ENCODE results near the gene FOXN3.

FOXN3 gene

DNA sequence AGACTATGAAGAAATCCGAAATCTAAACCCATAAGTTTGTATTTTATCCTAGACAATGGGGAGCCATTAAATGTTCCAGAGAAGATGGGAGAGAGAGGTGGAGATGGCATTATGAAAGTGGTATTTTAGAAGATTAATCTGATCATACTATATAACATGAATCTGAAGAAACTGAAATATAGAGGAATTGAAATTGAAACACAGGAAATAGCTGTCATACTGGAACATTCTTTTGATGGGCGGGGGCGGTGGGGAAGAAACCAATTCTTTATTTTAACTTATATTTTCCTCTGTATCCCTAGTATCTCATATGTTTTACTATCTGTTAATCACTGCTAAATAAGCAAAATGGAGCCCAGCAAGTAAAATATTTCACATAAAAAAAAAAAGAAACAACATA lies 27.0 kb upstream of the FOXN3 start:
- H3K4me3 ChIP-seq (ENCODE audit: low read length): no peak overlapping the region

DNA sequence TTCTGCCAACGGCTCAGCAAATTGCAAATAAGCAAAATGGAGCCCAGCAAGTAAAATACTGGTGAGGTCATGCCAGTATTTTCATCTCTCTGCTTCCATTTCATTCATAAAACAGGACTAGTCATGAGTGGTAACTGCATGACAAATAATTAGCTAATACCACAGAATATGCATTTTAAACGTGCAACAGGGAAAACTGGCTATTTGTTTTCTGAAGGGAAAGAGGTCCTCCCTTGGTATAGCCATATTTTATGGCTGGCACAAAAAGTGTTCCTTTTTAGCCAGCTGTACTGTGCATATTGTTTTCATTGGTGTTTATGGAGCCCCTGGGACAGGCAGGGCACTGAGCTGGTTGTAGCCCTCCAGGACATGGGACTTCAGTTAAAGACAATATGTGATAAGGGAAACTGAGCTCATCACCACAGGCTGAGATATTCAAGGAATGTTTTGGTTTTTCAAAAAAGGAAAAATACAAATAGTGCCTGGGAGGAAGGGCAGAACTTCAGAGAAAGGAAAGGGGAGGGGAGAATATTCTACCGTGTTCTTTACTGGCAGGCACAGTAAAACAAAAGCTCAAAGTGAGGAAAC lies 26.1 kb upstream of the FOXN3 start:
- TF ChIP-seq, protein P1, sequence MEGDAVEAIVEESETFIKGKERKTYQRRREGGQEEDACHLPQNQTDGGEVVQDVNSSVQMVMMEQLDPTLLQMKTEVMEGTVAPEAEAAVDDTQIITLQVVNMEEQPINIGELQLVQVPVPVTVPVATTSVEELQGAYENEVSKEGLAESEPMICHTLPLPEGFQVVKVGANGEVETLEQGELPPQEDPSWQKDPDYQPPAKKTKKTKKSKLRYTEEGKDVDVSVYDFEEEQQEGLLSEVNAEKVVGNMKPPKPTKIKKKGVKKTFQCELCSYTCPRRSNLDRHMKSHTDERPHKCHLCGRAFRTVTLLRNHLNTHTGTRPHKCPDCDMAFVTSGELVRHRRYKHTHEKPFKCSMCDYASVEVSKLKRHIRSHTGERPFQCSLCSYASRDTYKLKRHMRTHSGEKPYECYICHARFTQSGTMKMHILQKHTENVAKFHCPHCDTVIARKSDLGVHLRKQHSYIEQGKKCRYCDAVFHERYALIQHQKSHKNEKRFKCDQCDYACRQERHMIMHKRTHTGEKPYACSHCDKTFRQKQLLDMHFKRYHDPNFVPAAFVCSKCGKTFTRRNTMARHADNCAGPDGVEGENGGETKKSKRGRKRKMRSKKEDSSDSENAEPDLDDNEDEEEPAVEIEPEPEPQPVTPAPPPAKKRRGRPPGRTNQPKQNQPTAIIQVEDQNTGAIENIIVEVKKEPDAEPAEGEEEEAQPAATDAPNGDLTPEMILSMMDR (conservative IDR thresholded peaks at IDR 0.05; ENCODE audit: low read depth, low read length): no peak
- no peak overlapping the region for H3K4me3 ChIP-seq (ENCODE audit: low read length)
- no peak for DNase-seq (ENCODE audit: low read depth)

More for the DNA sequence above, 27.0 kb upstream of the FOXN3 start:
- no peak for DNase-seq (ENCODE audit: low read depth)
- TF ChIP-seq, protein P1 (conservative IDR thresholded peaks at IDR 0.05; ENCODE audit: low read depth, low read length): no peak

DNA sequence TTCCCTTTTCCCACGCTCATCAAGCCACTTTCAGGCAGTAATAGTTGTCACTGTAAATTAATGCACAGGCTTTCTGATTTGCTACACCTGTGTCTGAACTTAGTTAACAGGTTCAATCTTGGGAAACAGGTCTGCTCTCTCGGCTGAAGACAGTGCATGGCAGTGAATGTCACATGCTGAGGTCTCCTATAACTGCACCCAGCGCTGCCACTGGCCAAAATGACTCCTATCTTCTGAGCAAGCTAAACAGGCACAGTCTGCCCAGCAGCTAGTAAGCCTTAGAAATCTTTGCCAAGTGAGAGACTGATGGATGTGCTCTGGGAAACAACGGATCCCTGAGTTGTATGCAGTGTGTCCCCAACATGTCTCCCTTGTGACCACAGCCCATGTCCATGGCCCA lies 25.2 kb upstream of the FOXN3 start:
- no peak for DNase-seq (ENCODE audit: low read depth)
- TF ChIP-seq, protein P1 (conservative IDR thresholded peaks at IDR 0.05; ENCODE audit: low read depth, low read length): no peak
- H3K4me3 ChIP-seq (ENCODE audit: low read length): no peak overlapping the region

DNA sequence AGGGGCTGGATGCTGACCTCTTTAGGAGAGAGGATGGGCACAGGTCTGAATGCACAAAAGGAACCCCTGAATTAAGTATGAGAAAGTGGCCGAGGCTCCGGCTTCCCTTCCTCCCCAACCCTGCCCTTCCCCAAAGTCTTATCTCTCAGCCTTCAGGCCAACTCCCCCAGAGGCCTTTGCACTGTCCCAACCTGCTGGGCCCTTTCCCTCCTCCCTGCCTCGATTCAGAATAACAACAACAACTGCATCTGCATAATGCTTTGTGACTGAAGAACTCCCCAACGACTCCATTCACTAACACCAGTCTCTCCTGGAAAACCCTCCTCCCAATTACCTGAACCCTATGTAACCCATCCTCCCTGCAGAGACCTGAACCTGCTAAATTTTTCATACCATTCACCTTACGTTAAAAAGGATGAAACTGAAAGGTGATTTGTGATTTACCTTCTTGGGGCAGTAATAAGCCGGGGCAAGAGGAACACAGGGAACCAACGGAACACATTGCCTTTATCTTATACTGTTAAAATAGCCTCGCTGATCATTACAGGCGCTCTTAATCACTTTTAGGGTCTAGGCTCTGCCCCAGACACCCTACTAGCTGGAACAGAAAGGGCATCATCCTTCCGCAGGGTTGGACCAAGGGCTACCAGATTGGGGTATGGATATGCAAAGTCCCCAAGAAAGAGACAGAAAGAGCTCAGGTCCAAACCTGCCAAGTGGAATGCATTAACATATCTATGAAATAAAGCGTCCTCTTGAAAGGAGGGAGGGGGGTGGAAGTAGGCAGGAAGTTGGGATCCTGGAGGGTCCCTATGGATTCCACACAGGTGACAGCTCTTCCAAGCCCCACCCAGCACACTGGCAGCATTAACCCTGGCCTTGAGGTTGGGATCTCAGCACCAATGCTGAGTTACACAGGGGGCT lies 24.2 kb upstream of the FOXN3 start:
- no peak overlapping the region for H3K4me3 ChIP-seq (ENCODE audit: low read length)
- no peak for DNase-seq (ENCODE audit: low read depth)
- TF ChIP-seq, protein P1 (conservative IDR thresholded peaks at IDR 0.05; ENCODE audit: low read depth, low read length): no peak

DNA sequence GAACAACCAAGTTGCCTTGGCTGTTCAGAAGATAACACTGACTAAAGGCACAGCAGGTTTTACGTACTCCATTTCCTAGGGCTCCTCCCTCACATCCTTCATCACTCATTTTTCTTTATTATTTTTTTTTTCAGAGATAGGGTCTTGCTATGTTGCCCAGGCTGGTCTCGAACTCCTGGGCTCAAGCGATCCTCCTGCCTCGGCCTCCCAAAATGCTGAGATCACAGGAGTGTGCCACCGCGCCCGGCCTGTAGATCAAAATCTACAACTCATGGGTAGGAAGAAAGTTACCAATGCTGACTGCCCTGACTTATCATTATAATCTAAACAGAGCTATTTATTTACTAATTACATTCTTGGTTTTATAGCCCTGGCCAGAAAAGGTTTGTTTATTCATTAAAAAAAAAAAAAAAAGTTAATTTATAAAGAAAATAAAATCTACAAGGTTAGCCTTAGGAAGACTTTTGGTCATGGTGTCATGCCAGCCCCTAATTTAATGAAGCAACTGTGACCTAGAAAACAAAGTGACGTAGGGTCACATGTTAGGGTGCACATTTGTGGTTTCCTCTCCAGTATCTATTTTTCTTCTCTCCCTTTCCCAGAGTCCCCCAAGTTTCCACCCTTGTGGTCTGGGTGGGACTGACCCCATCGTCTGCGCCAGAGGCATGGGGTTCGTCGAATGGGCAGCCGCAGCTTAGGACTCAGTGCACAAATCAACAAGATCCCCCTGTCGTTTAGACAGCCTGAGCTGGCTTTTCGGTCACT lies 19.0 kb upstream of the FOXN3 start:
- H3K4me3 ChIP-seq (ENCODE audit: low read length): no peak overlapping the region
- no peak for DNase-seq (ENCODE audit: low read depth)
- TF ChIP-seq, protein P1 (conservative IDR thresholded peaks at IDR 0.05; ENCODE audit: low read depth, low read length): no peak

DNA sequence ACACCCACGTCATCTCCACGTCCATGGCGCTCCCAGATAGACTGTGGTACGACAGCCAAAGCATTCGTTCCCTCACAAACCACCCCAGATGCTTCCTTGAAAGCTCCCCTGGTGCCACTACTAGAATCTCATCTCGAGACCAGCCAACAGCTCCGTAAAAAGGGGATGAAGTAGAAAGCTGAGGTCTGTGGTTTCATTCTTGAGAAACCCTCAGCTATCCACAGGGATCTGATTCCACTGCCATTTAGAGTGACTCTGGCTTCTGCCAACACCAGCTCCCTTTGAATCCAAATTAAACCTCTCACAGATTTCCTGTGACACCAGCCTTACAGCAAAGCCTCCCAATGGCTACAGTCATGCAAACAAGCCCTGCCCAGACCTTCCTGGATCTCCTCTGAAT lies 18.5 kb upstream of the FOXN3 start:
- no peak for DNase-seq (ENCODE audit: low read depth)

More for the DNA sequence above, 18.5 kb upstream of the FOXN3 start:
- H3K4me3 ChIP-seq (ENCODE audit: low read length): no peak overlapping the region
- TF ChIP-seq, protein P1 (conservative IDR thresholded peaks at IDR 0.05; ENCODE audit: low read depth, low read length): no peak

All from retinal pigment epithelial cell (primary cell).